HL-60 (cell line): ENCODE measurements around the gene ZBTB7B.

Experiments used
- DNase-seq, 2 experiments: peaks; one replicate each; pipeline ENCODE4 v3.0.0-alpha.2; 2010 to 2020; ENCODE audit warnings: low read depth in 1 of 2, low spot score in 1 of 2
- H3K27ac ChIP-seq: fragments of 250-450 bp; sonication (Bioruptor Pico); replicated peaks from 2 replicates; pipeline ENCODE4 v1.5.1; 2020; ENCODE audit warnings: mild to moderate bottlenecking, moderate library complexity
- H3K27me3 ChIP-seq: fragments of 250-450 bp; sonication (Bioruptor Pico); 2 replicates; pipeline ENCODE4 v1.5.1; 2021; ENCODE audit warnings: mild to moderate bottlenecking, moderate library complexity; ENCODE audit not compliant: insufficient read depth, poor library complexity, severe bottlenecking
- H3K4me3 ChIP-seq: replicated peaks from 2 replicates; pipeline ENCODE4 v1.5.1; 2011; ENCODE audit warnings: mild to moderate bottlenecking, control low read depth, low read length; ENCODE audit not compliant: insufficient read depth
- CTCF ChIP-seq: IDR thresholded peaks from one replicate; pipeline ENCODE4 v1.5.1; 2011; ENCODE audit warnings: low read length, control low read depth, inconsistent platforms; ENCODE audit not compliant: insufficient read depth
- GABPA ChIP-seq: IDR thresholded peaks from 2 replicates; pipeline ENCODE4 v1.6.1; 2012; ENCODE audit warnings: low read depth
- POLR2AphosphoS5 ChIP-seq: IDR thresholded peaks from 2 replicates; pipeline ENCODE4 v1.6.1; 2012; ENCODE audit warnings: low read depth
- REST ChIP-seq: IDR thresholded peaks from 2 replicates; pipeline ENCODE4 v1.6.1; 2012; ENCODE audit warnings: low read depth; ENCODE audit not compliant: insufficient replicate concordance
- SPI1 ChIP-seq: IDR thresholded peaks from 2 replicates; pipeline ENCODE4 v1.6.1; 2012; ENCODE audit warnings: low read depth, mild to moderate bottlenecking, borderline replicate concordance

ZBTB7B gene

DNA sequence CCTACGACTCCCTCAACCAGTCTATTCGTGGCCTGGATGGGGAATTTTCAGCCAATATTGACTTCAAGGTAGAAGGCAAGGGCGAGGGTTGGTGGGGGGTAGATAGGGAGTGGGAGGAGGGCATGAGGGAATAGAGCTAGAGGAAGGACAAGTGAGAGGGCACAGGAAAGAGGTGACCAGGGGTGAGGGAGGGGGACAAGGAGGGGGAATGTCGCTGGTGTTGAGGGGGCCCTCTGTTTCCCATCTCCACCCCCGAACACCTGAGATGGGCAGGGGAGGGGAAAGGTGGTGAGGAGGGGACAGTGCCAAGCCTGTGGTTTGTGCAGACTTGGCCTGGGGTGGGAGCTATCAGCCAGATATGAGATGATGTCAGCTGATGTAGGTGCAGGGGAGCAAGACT, 40.2 kb downstream of the ZBTB7B start:
- DNase-seq = no peak
- no peak for TF ChIP-seq POLR2AphosphoS5
- no peak for TF ChIP-seq GABPA
- TF ChIP-seq CTCF = no peak
- TF ChIP-seq SPI1 = no peak
- TF ChIP-seq REST = no peak
- Histone ChIP-seq H3K27ac (no peak overlapping the region), H3K27me3 (no peaks in the 10 kb centered on the region), H3K4me3 (no peak overlapping the region)

- H3K27me3 ChIP-seq = no peaks in the 10 kb centered on the region
- TF ChIP-seq POLR2AphosphoS5 (no peak), CTCF (no peak), SPI1 (no peak), REST (no peak), GABPA (no peak)
Observed at GRCh38 chr1:155043301-155043702, 40.7 kb downstream of the ZBTB7B start.

GRCh38 chr1:155043793-155044192, 41.2 kb downstream of the ZBTB7B start:
- DNase-seq = no peak
- H3K27me3 ChIP-seq = no peaks in the 10 kb centered on the region
- no peak overlapping the region for H3K4me3 ChIP-seq
- H3K27ac ChIP-seq = no peak overlapping the region
- no peak for TF ChIP-seq REST
- TF ChIP-seq SPI1 = no peak
- no peak for TF ChIP-seq POLR2AphosphoS5
- TF ChIP-seq GABPA = no peak
- no peak for TF ChIP-seq CTCF

More at GRCh38 chr1:155043301-155043702, 40.7 kb downstream of the ZBTB7B start:
- Histone ChIP-seq H3K27ac (no peak overlapping the region), H3K4me3 (no peak overlapping the region)
- no peak for DNase-seq
